Activated CD4-positive, alpha-beta T cell treated with anti-CD3 and anti-CD28 coated beads, Interleukin-2, amount 10 ng/mL, durations not matched to agents 7 days and 5 days (primary cell): ENCODE measurements around the gene LPIN1. TPM values are rescaled to one million over a fixed set of nuclear protein-coding genes. Genes with fewer than 3 reads are reported as not detected.

Source experiments
- CTCF ChIA-PET: fragments of 350-600 bp; sonication (Branson Sonifier 250); formaldehyde crosslinking; loops from one replicate; lab custom pipeline; 2021; ENCODE audit warnings: antibody characterized with exemption; lab: Charles Lee
- POLR2A ChIA-PET: fragments of 350-600 bp; sonication (Branson Sonifier 250); formaldehyde crosslinking; loops from one replicate; lab custom pipeline; 2021; ENCODE audit warnings: antibody characterized with exemption; lab: Charles Lee
- DNase-seq: peaks from one replicate; pipeline ENCODE4 v3.0.0-alpha.2; 2020
- H3K27ac Mint-ChIP-seq: one replicate; pipeline ENCODE4 v1.8.0; 2021; ENCODE audit warnings: mild to moderate bottlenecking, moderate library complexity, mixed read lengths
- H3K27me3 Mint-ChIP-seq: one replicate; pipeline ENCODE4 v1.8.0; 2021; ENCODE audit warnings: mixed read lengths
- H3K36me3 Mint-ChIP-seq: one replicate; pipeline ENCODE4 v1.8.0; 2021; ENCODE audit warnings: low read depth, mixed read lengths
- H3K4me1 Mint-ChIP-seq: one replicate; pipeline ENCODE4 v1.8.0; 2021; ENCODE audit warnings: mixed read lengths
- H3K4me3 Mint-ChIP-seq: one replicate; pipeline ENCODE4 v1.8.0; 2021; ENCODE audit warnings: mild to moderate bottlenecking, moderate library complexity, mixed read lengths
- H3K9me3 Mint-ChIP-seq: one replicate; pipeline ENCODE4 v1.8.0; 2021; ENCODE audit warnings: mixed read lengths
- total RNA-seq, 2 experiments: library from RNA; stranded (reverse); gene quantifications; one replicate each; pipeline ENCODE4 v1.2.3, GENCODE V29; 2021

Gene LPIN1
- total RNA-seq, 2 experiments from 2014 or later = 58.9 to 62.2 TPM

- H3K27ac Mint-ChIP-seq = no peak overlapping the region
- no peak overlapping the region for H3K4me3 Mint-ChIP-seq
- H3K9me3 Mint-ChIP-seq = peaks cover 6% of the 10 kb centered on the region
- no peaks in the 10 kb centered on the region for H3K27me3 Mint-ChIP-seq
- peaks cover 58% of the 10 kb centered on the region for H3K4me1 Mint-ChIP-seq
- no peak for DNase-seq
- ChIA-PET CTCF (interaction anchor here (1.0 kb wide), 1 partner anchor 12 kb away, joined by 3 read pairs; no protein-coding TSS in a partner anchor), POLR2A (no interaction called here)
- H3K36me3 Mint-ChIP-seq = peaks cover 51% of the 10 kb centered on the region
Observed at GRCh38 chr2:11761259-11761658, 14.8 kb downstream of the LPIN1 start.

DNA sequence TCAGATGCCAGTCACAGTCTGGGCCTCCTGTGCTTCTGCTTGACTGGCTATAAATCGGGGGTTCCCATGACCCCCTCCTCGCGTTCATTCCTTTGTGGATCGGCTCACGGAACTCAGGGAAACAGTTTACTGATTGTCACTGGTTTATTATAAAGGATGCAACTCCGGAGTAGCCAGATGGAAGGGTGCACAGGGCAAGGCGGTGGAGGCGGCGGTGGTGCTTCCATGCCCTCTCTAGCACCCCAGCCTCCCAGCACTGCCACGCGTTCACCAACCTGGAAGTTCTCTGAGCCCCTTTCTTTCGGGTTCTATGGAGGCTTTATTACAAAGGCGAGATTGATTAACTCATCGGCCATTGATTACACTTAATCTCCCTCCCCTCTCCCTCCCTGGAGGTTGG, 15.6 kb downstream of the LPIN1 start:
- POLR2A ChIA-PET = no interaction called here

GRCh38 chr2:11762799-11763461, 16.5 kb downstream of the LPIN1 start:
- peaks cover 6% of the 10 kb centered on the region for H3K9me3 Mint-ChIP-seq
- peaks cover 49% of the 10 kb centered on the region for H3K4me1 Mint-ChIP-seq
- no peaks in the 10 kb centered on the region for H3K27me3 Mint-ChIP-seq
- DNase-seq = no peak
- H3K4me3 Mint-ChIP-seq = no peak overlapping the region
- ChIA-PET CTCF (interaction anchor here (1.0 to 3.8 kb wide), 5 partner anchors 9 to 18 kb away, joined by 3 to 12 read pairs (median 5); partner anchors contain the start of gene LPIN1), POLR2A (no interaction called here)
- H3K36me3 Mint-ChIP-seq = peaks cover 61% of the 10 kb centered on the region
- H3K27ac Mint-ChIP-seq = no peak overlapping the region

More for the DNA sequence above, 15.6 kb downstream of the LPIN1 start:
- Mint-ChIP-seq H3K9me3 (peaks cover 6% of the 10 kb centered on the region), H3K27ac (no peak overlapping the region), H3K4me1 (peaks cover 55% of the 10 kb centered on the region), H3K27me3 (no peaks in the 10 kb centered on the region), H3K36me3 (peaks cover 57% of the 10 kb centered on the region), H3K4me3 (no peak overlapping the region)
- no peak for DNase-seq
- CTCF ChIA-PET = interaction anchor here (0.6 kb wide), 1 partner anchor 81 kb away, joined by 3 read pairs; no protein-coding TSS in a partner anchor

- ChIA-PET POLR2A (no interaction called here), CTCF (interaction anchor here (1.2 to 3.8 kb wide), 6 partner anchors 10 to 180 kb away, joined by 3 to 12 read pairs (median 4); no protein-coding TSS in a partner anchor)
- DNase-seq = no peak
- H3K4me3 Mint-ChIP-seq = no peak overlapping the region
- peaks cover 39% of the 10 kb centered on the region for H3K4me1 Mint-ChIP-seq
- no peaks in the 10 kb centered on the region for H3K9me3 Mint-ChIP-seq
- no peak overlapping the region for H3K27ac Mint-ChIP-seq
- H3K36me3 Mint-ChIP-seq = peaks cover 57% of the 10 kb centered on the region
- no peaks in the 10 kb centered on the region for H3K27me3 Mint-ChIP-seq
Observed at GRCh38 chr2:11764359-11764758, 17.9 kb downstream of the LPIN1 start.

- Mint-ChIP-seq H3K27me3 (no peaks in the 10 kb centered on the region), H3K27ac (no peak overlapping the region), H3K4me3 (no peak overlapping the region), H3K9me3 (no peaks in the 10 kb centered on the region), H3K4me1 (peaks cover 39% of the 10 kb centered on the region), H3K36me3 (peaks cover 60% of the 10 kb centered on the region)
- POLR2A ChIA-PET = no interaction called here
- CTCF ChIA-PET = interaction anchor here (1.2 to 3.8 kb wide), 4 partner anchors 11 to 181 kb away, joined by 3 to 12 read pairs (median 4); no protein-coding TSS in a partner anchor
- no peak for DNase-seq
Observed at GRCh38 chr2:11764920-11765319, 18.5 kb downstream of the LPIN1 start.

DNA sequence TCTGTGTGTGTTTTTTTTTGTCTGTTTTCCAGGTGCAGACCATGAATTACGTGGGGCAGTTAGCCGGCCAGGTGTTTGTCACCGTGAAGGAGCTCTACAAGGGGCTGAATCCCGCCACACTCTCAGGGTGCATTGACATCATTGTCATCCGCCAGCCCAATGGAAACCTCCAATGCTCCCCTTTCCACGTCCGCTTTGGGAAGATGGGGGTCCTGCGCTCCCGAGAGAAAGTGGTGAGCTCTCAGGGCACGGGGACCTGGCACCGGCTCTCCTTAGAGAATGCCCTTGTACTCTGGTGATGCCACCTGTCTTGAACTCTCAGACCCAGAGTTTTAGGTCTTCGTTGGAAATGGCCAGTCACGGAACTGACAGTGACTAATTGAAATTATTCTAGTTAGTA, 19.1 kb downstream of the LPIN1 start:
- ChIA-PET CTCF (interaction anchor here (1.6 to 3.8 kb wide), 2 partner anchors 11 to 21 kb away, joined by 4 to 12 read pairs; no protein-coding TSS in a partner anchor), POLR2A (no interaction called here)
- no peak overlapping the region for H3K4me3 Mint-ChIP-seq
- no peak overlapping the region for H3K27ac Mint-ChIP-seq
- H3K9me3 Mint-ChIP-seq = no peaks in the 10 kb centered on the region
- no peaks in the 10 kb centered on the region for H3K27me3 Mint-ChIP-seq
- H3K36me3 Mint-ChIP-seq = peaks cover 61% of the 10 kb centered on the region
- H3K4me1 Mint-ChIP-seq = peaks cover 36% of the 10 kb centered on the region
- DNase-seq = no peak

DNA sequence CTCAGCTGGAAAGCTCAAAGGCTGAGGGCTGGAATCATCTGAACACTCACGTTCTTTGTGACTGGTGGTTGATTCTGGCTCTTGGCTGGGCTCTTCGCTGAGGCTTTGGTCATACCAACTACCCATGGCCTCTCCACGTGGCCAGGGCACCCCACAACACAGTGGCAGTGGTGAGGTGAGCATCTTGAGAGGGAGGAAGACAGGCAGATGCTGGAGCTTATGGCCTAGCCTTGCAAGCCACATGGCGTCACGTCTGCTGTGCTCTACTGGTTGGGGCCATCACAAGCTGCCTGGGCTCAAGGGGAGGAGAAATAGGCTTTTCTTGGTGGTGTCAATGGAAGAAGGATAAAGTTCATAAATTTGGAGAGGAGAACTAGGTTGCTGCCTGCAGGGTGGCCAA, 19.6 kb downstream of the LPIN1 start:
- Mint-ChIP-seq H3K9me3 (no peaks in the 10 kb centered on the region), H3K36me3 (peaks cover 60% of the 10 kb centered on the region), H3K4me1 (peaks cover 31% of the 10 kb centered on the region), H3K27ac (no peak overlapping the region), H3K4me3 (no peak overlapping the region), H3K27me3 (no peaks in the 10 kb centered on the region)
- POLR2A ChIA-PET = no interaction called here
- no peak for DNase-seq
- CTCF ChIA-PET = interaction anchor here (1.6 to 3.8 kb wide), 4 partner anchors 9 to 22 kb away, joined by 3 to 12 read pairs (median 4); no protein-coding TSS in a partner anchor

DNA sequence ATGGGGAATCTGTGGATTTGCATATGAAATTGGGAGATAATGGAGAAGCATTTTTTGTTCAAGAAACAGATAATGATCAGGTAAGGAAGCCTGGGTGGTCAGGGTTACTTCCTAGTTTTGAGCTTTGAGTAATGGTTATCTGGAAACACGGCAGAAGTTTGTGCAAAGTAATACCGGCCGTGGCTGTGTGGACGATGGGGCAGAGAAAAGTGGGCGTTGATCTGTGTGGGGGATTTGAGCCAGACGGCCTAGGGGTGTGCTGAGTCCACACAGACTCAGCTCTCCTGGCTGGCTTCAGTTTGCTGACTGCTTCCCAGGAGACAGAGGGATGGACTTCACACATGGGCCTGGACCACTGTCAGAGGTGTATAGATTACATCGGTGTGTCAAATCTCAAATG, 21.3 kb downstream of the LPIN1 start:
- Mint-ChIP-seq H3K27me3 (no peaks in the 10 kb centered on the region), H3K4me1 (peaks cover 20% of the 10 kb centered on the region), H3K36me3 (peaks cover 69% of the 10 kb centered on the region), H3K4me3 (no peak overlapping the region), H3K9me3 (no peaks in the 10 kb centered on the region), H3K27ac (no peak overlapping the region)
- CTCF ChIA-PET = interaction anchor here (0.6 to 2.1 kb wide), 6 partner anchors 9 to 638 kb away, joined by 3 to 5 read pairs (median 4); no protein-coding TSS in a partner anchor
- POLR2A ChIA-PET = no interaction called here
- no peak for DNase-seq

DNA sequence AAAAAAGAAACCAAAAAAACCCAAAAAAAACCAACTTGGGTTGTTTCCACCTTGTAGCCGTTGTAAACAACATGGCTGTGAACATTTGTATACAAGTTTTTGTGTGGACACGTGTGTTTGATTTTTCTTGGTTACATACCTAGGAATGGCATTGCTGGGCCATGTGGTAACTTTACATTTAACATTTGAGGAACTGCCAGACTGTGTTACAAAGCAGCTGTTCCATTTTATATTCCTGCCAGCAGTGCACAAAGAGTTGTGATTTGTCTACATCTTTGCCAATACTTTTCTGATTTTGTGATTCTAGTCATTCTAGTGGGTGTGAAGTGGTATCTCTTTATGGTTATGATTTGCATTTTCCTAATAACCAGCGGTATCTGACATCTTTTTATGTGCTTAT, 22.5 kb downstream of the LPIN1 start:
- CTCF ChIA-PET = no interaction called here
- peaks cover 25% of the 10 kb centered on the region for H3K4me1 Mint-ChIP-seq
- DNase-seq = no peak
- peak overlapping the region; percentile 9 for H3K27ac Mint-ChIP-seq
- POLR2A ChIA-PET = no interaction called here
- H3K4me3 Mint-ChIP-seq = no peak overlapping the region
- peaks cover 77% of the 10 kb centered on the region for H3K36me3 Mint-ChIP-seq
- no peaks in the 10 kb centered on the region for H3K9me3 Mint-ChIP-seq
- no peaks in the 10 kb centered on the region for H3K27me3 Mint-ChIP-seq

DNA sequence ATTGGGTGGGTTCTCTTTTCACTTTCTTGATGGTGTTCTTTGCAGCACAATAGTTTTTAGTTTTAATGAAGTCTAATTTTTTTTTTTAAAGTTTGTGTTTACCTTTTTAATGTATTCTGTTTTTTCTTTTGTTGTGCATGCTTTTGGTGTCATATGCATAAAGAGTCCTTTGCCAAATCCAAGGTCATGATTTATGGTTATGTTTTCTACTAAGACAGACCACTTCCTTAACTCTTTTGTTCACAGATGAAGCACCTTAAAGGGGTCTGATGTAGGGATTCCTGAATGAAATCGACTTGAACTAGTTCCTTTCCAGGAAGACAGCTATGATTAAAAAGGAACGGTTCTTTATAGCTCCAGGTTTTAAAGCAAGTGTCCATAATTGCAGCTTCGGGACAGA, 23.1 kb downstream of the LPIN1 start:
- DNase-seq = no peak
- Mint-ChIP-seq H3K4me1 (peaks cover 31% of the 10 kb centered on the region), H3K27ac (no peak overlapping the region), H3K4me3 (no peak overlapping the region), H3K9me3 (no peaks in the 10 kb centered on the region), H3K36me3 (peaks cover 77% of the 10 kb centered on the region), H3K27me3 (no peaks in the 10 kb centered on the region)
- CTCF ChIA-PET = no interaction called here
- POLR2A ChIA-PET = no interaction called here

- Mint-ChIP-seq H3K4me3 (no peak overlapping the region), H3K27ac (no peak overlapping the region), H3K27me3 (no peaks in the 10 kb centered on the region), H3K9me3 (no peaks in the 10 kb centered on the region), H3K4me1 (peaks cover 38% of the 10 kb centered on the region), H3K36me3 (peaks cover 76% of the 10 kb centered on the region)
- no peak for DNase-seq
- ChIA-PET POLR2A (no interaction called here), CTCF (interaction anchor here (1.7 kb wide), 1 partner anchor 13 kb away, joined by 7 read pairs; no protein-coding TSS in a partner anchor)
Observed at GRCh38 chr2:11770531-11771188, 24.2 kb downstream of the LPIN1 start.

DNA sequence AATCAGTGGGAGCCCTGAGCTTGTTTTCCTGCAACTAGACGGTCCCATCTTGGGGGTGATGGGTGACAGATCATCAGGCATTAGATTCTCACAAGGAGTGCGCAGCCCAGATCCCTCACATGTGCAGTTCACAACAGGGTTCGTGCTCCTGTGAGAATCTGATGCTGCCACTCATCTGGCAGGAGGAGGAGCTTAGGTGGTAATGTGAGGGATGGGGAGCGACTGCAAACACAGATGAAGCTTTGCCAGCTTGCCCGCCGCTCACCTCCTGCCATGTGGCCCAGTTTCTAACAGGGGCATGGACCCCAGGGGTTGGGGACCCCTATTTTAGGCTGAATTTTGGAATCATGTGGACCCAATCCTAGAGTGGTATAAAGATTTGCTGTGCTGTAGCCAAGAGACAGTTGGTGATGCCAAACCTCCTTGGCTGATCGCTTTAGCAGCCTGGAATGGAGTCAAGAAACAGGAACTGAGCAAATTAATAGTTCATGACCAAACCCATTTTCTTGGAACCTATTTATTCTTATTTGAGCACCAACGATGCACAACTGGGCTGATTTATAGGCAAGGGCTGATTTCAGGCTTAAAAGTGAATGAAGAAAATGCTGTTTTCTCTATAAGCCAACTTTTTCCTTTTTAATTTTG, 25.7 kb downstream of the LPIN1 start:
- H3K36me3 Mint-ChIP-seq = peaks cover 65% of the 10 kb centered on the region
- peaks cover 34% of the 10 kb centered on the region for H3K4me1 Mint-ChIP-seq
- ChIA-PET POLR2A (no interaction called here), CTCF (interaction anchor here (0.6 to 1.7 kb wide), 4 partner anchors 15 to 36 kb away, joined by 3 to 7 read pairs (median 4); no protein-coding TSS in a partner anchor)
- H3K27me3 Mint-ChIP-seq = no peaks in the 10 kb centered on the region
- H3K9me3 Mint-ChIP-seq = no peaks in the 10 kb centered on the region
- no peak overlapping the region for H3K4me3 Mint-ChIP-seq
- no peak for DNase-seq
- no peak overlapping the region for H3K27ac Mint-ChIP-seq
